SK-N-DZ (cell line): ENCODE results near the gene NLRP5. TPM values are rescaled to one million over a fixed set of nuclear protein-coding genes. Genes with fewer than 3 reads are reported as not detected.
"Not testable (repeated sequence)": the region's sequence is repeated elsewhere in the genome, so short reads cannot be mapped to it uniquely, and the experiment has no call there.

ENCODE experiments used
- DNase-seq: peaks from one replicate; pipeline ENCODE4 v3.0.0-alpha.2; 2015; ENCODE audit warnings: low spot score
- polyA plus RNA-seq, 2 experiments: library from polyadenylated mRNA; depleted of rRNA; stranded (reverse); fragments of >200 nt; gene quantifications; 2 replicates each; pipeline ENCODE4 v1.2.3, GENCODE V29; 2014

Gene NLRP5
- polyA plus RNA-seq (2014; cell fraction: cytosol; rRNA removed) = not detected in 2 replicates
- not detected in 2 replicates for polyA plus RNA-seq (2014; cell fraction: nucleus; rRNA removed)

DNA sequence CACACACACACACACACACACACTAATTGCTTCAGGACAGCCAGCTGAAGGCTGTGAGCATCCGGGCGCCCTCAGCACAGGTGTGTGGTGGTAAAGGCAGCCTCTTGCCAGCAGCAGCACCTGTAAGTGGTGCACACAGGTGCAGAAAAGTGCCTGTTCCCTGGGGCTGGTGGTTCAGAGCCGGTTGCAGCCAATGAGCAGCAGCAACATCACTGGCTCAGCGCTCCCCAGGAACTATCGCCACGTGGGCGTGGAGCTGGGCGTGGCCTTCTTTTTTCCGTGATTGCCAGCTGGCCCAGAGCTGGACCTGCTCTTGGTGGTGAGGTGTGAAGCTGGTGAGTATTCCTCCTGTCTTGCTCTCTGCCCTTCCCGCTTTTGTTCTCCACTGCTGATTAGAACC lies at the start of gene NLRP5:
TSS of gene NLRP5 (plus strand) at position 289 of the 400 bp plus-strand sequence.
- no peak for DNase-seq

DNA sequence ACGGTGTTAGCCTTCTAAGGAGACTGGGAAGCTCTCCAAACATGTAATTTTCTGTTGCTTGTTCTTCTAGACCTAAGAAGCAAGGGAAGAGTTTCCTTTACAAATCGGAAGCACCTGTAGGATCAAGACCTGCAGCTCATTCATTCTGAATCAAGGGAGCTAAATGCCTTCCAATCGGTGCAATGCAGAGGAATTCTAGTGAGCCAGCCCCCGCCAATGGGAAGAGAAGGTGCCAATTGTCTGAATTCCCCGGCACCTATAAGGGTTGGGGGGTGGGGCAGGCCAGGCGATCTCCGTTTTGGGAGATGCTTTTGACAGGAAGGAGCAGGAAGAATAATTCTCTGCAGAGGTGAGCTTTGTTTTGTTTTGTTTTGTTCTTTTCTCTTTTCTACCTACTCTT lies 47.4 kb upstream of the NLRP5 start:
- DNase-seq = no peak

DNA sequence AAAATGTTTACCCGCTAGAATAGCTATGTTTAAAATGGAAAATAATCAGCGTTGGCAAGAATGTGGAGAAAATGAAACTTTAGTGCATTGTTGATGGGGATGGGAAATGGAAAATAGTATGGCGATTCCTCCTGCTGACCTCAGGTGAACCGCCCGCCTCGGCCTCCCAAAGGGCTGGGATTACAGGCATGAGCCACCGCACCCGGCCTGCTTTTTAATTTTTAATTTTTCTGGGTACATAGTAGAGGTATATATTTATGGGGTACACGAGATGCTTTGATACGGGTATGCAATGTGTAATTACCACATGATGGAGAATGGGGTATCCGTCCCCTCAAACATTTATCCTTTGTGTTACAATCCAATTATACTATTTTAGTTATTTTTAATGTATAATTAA lies 46.3 kb upstream of the NLRP5 start:
- DNase-seq = no peak

DNA sequence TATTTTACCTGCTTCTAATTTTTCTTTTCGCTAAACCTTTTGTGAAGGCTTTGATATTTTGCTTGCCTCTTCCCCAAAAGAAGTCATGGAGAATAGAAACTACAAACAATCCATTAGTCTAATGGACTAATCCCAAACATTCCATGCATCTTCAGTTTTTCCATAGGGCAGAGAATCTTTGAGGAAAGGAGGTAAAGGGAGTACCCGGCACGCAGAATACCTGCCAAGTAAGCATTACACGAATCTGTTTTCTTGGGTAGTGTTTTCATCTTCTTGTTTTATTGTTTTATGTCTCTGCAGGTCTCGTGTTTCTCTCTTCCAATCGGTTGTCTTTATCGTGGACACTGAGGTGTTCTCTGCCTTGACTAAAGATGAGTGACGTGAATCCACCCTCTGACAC lies 39.0 kb upstream of the NLRP5 start, which contains the start of gene NLRP8:
TSS of gene NLRP8 (plus strand) at position 301 of the 400 bp plus-strand sequence.
- DNase-seq = no peak

DNA sequence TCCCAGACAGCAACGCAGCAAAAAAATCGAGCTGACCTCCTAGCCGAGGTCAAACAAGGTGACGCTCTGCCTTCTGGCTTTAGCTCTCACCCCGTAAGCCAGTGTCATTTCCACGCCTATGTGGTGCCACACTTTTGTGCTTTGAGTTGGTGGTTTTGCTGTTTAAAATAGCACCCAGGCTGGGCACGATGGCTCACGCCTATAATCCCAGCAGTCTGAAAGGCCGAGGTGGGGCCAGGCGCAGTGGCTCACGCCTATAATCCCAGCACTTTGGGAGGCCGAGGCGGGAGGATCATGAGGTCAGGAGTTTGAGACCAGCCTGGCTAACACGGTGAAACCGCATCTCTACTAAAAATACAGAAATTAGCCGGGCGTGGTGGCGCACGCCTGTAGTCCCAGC lies 36.0 kb upstream of the NLRP5 start:
- not testable (repeated sequence) for DNase-seq

DNA sequence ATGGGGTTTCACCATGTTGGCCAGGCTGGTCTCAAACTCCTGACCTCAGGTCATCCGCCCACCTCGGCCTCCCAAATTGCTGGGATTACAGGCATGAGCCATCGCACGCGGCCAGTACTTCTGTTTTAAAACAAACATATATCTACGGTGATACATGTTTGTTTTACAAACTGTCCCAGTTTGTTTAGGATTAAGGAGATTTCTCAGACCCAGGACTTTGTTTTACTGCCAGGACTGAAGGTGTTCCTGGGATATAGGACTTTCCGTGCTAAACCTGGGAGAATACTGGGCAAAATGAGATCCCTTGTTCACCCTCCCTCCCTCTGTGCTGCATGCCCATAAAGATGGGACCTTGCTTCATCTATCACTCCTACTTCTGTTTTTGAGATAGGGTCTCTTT lies 30.1 kb upstream of the NLRP5 start:
- DNase-seq = no peak

DNA sequence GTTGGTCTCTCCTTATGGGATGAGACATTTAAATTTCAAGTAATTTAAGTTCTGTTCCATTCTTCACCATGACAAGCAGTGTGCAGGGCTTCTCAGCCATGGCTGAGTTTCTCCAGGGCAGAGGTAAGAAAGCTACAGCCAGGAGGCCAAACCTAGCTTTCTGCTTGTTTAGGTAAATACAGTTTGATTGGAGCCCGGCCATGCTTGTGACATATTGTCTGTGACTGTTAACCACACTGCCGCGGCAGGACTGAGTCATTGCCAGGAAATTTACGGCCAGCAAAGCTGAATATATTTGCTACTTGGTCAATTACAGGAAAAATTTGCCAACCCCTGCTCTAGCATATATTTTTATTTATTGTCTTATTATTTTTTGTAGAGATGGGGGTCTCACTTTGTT lies 28.2 kb upstream of the NLRP5 start:
- DNase-seq = no peak

DNA sequence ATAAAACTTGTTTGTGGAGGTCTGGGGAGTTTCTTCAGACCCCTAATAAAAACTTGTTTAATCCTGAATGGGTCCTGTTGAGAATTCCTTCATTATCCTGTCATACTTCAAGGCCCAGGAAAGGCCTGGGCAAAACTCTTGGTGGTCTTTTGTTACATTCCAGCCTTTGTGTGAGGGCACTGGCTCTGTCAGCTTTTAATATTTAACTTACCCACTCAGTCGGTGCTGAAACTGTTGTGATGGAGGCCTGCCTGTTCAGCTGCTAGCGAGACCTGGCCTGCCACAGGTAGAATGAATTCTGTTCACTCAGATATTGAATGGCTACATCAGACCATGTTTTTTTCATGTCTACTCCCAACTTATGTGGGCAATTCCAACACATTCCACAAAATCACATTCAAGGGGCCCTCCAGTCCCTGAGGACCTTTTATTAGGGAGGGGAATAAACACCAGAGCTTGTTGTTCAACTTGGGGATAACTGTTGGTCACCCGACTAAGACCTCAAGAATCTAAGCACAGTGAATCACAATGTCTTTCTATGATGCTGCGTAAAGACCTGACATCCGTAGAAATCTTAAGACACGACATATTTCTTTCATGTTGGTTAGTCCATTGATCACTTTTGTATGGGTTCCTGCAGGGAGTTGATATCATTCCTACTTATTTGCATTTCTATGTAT lies 26.4 kb upstream of the NLRP5 start:
- no peak for DNase-seq

DNA sequence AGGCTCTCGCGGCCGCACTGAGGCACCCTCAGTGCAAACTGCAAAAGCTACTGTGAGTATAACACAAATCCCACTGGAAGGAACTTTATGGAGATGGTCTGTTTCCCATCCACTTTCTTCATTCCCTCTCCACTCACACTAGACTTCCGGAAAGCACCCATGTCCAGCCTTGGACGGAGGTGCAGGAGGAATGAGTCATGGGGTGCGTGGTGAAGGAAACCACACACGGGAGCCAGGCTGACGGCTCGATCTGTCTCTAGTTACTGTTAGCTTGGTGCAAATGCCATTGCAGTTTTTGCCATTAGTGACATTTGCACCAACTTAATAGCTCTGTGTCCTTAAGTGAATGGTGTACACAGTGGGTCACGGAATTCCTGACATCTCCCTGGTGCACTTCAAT lies 24.4 kb upstream of the NLRP5 start:
- no peak for DNase-seq

DNA sequence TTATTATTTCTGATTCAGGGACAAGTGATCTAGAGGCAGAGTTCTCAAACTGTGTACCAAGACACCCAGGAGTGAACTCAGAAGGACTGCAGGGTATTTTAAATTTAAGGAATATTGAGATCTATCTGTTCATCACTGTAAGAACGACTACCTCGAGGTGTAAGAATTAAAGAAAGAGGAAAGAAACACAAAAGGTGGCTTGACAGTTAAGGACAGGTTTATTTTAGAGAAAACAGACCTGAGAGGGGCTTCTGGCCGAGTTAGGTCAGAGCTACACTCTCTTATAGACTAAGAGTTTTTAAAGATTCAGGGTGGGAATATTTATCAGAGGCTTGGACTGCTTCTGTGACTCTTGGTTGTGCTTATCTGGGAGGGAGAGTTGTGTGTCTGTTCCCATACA lies 12.6 kb upstream of the NLRP5 start:
- DNase-seq = no peak

DNA sequence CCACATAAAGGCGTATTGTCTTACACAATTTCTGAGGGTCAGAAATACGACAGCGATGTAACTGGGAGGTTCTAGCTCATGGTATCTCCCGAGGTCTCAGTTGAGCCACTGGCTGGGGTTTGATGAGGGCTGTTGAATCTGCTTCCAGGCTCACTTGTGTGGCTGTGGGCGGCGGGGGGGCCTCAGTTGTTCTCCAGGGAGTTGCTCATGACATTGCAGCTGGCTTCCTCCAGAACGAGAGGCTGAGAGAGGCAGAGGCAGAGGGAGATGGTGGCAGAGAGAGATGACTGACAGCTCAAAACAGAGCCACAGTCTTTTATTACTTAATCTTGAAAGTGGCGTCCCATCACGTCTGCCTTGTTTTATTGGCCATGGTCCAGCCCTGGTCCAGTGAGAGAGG lies 6.2 kb upstream of the NLRP5 start:
- DNase-seq = no peak

DNA sequence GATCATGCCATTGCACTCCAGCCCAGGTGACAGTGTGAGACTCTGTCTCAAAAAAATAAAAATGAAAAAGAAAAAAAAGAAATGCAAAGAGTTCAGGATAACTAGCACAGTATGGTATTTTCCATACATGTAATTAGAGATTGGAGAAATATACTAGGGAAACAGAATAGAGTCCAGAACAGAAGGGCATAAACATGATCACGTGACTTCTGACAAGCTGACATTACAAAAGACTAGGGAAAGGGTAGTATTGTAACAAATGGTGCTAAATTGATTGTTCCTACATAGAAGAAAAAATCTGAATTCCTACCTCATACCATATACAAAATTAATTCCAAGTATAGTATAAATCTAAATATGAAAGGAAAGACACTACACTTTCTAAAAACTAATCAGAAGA lies 1.3 kb upstream of the NLRP5 start:
- no peak for DNase-seq

DNA sequence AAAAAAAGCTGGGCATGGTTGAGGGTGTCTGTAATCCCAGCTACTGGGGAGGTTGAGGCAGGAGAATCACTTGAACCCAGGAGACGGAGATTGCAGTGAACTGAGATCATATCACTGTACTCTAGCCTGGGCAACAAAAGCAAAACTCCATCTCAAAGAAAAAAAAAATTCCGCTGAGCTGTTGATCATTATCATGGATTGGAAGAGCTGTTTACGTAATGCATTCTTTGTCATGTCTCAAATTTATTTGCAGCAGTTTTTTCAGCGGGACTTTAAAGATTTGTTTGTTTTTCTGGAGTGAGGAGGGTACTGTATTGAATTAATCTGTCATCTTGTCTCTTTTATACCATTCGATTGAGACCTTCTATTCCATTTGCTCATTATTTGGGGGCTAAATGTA lies 4.3 kb downstream of the NLRP5 start:
- DNase-seq = no peak

DNA sequence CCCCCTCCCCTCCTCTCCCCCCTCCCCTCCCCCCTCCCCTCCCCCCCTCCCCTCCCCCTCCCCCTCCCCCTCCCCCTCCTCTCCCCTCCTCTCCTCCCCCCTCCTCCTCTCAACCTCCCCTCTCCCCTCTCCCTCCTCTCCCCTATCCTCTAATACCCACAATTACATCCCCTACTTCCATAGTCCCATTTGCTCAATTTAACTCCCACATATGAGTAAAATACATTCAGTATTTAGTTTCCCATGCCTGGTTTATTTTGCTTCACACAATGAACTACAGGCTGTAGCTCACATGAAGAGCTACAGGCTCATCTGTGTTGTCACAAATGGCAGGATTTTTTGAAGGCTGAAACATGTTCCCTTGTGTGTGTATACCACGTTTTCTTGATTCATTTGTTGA lies 6.9 kb downstream of the NLRP5 start:
- no peak for DNase-seq

DNA sequence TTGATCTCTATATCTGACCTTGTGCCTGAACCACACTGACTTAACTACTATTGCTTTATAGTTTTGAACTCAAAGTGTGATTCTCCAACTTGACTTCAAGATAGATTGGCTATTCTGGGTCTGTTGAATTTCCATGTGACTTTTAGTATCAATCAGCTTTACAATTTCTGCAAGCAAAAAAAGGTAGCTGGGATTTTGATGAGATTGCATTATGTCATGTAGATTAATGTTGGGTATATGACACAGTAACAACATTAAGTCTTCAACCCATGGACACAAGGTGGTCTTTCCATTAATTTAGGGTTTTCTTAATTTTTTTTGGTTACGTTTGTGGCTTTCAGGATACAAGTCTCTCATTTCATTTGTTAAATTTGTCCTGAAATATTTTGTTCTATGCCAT lies 28.2 kb downstream of the NLRP5 start:
- DNase-seq = no peak

DNA sequence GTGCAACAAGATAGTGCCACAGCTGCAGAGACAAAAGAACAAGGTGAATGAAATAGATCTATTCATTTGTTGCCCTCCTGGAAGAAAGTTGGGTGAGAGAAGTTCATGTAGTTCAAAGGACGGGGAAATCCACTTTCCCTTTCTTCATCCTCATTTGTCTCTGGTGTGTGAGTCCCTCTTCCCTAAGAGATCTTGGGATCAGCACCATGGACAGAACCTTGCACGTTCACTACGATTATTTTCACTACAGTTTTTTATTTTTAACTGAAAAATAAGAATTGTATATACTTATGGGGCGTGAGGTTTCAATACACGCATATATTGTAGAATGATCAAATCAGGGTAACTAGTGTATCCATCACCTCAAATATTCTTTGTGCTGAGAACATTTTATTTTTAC lies 29.2 kb downstream of the NLRP5 start:
- DNase-seq = no peak

DNA sequence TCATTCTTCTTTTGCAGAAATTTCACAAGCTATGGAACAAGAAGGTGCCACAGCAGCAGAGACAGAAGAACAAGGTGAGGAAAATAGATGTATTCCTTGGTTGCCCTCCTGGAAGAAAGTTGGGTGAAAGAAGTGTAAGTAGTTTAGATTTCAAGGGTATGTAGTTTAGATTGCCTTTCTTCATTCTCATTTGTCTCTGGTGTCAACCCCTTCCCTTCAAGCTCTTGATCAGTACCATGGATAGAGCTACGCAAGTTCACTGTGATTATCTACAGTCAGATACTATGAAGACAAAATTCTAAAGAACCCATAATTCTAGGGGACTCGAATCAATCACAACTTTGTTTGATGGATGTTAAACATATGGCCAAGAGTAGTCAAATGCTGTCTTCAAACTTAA lies 32.8 kb downstream of the NLRP5 start:
- not testable (repeated sequence) for DNase-seq

DNA sequence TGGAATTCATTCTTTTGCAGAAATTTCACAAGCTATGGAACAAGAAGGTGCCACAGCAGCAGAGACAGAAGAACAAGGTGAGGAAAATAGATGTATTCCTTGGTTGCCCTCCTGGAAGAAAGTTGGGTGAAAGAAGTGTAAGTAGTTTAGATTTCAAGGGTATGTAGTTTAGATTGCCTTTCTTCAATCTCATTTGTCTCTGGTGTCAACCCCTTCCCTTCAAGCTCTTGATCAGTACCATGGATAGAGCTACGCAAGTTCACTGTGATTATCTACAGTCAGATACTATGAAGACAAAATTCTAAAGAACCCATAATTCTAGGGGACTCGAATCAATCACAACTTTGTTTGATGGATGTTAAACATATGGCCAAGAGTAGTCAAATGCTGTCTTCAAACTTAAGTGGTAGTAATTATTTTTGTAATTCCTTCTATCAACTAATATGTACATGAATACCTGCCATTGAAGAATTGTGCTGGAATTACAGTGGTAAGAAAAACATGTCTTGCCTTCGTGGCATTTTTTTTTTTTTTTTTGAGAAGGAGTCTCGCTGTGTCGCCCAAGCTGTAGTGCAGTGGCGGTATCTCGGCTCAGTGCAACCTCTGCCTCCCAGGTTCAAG lies 33.9 kb downstream of the NLRP5 start:
- not testable (repeated sequence) for DNase-seq

DNA sequence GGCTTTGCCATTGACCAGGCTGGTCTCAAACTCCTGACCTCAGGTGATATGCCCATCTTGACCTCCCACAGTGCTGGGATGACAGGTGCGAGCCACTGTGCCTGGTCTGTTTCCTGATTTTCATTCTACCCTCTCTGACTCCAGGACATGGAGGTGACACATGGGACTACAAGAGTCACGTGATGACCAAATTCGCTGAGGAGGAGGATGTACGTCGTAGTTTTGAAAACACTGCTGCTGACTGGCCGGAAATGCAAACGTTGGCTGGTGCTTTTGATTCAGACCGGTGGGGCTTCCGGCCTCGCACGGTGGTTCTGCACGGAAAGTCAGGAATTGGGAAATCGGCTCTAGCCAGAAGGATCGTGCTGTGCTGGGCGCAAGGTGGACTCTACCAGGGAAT lies 40.2 kb downstream of the NLRP5 start:
- no peak for DNase-seq

DNA sequence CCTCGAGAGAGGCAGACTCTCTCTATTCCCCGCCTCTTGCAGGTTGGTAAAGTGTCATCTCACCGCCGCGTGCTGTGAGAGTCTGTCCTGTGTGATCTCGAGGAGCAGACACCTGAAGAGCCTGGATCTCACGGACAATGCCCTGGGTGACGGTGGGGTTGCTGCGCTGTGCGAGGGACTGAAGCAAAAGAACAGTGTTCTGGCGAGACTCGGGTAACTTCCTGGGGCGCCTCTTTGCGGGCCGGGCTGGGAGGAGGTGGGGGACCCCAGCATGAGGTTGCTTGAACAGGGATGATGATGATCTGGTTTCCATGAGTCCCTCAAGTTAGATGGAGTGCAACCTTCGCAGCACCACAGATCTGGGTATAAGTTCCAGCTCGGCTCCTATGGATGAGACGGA lies 67.0 kb downstream of the NLRP5 start:
- no peak for DNase-seq

DNA sequence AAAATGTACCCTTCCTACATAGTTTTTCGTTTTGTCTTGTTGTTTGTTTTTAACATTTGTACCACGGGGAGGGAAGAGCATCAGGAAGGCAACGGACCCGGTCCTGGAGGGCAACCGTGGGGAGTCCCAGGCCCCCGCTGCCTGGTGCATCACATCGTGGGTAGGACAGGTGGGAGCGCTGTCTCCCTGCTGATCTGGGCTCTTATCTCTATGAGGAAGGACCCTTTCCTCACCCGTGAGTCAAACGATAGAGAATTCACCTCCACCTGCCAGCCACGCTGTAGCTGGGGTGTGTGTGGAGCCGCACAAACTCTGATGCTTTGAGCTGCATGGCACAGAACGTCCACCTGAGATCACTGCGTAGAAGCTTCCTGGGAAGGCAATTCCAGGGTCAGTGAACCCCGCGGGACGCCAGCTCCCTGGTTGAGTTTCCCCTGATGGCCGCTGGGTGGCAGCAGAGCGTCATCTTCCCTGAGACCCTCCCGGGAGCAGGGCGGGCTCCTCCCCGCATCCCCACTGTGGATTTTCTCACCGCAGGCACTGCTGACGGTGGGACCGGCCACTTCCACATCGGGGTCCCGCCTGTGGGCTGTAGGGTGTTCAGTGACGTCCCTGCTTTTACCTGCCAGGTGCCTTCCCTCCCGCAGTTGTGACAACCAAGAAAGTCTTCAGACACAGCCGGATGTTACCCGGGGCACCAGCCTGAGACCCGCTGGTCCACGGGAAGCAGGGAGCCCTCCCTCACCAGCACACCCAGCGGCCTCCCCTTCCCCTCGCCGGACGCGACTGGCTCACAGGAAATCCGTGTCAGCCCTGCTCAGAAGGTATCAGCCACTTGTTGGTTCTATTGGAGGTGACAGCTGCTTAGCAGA lies 79.8 kb downstream of the NLRP5 start:
- peak; percentile 48 for DNase-seq

DNA sequence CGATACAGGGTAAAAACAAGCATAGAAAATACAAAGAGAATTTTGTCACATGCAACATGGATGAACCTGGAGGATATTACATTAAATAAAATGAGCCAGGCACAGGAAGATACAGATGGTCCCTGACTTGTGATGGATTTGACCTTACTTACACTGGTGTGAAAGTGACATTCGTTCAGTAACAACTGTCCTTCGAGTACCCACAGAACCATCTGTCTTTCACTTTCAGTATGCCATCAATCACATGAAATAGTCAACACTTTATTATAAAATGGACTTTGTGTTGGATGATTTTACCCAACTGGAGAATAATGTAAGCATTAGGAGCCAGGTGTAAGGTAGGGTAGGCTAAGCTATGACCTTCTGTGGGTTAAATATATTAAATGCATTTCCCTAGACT lies 83.1 kb downstream of the NLRP5 start:
- no peak for DNase-seq

DNA sequence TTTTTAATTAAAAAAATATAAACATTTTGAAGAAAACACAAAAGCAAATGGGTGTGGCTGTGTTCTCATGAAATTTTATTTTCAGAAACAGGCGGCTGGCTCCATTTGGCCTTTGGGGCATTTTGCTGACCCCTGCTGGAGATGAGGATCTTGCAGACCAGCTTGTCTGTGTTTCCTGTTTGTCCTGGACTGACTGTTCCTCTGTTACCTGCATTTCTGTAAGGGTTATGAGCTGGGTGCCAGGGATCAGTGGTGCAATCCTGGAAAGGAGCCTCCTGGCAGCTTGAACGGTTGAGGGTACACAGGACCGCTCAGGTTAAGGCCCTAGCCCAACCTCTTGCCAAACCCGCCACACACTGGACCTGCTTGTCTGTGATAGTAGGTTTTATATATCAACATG lies 84.6 kb downstream of the NLRP5 start:
- DNase-seq = no peak
